ENCODE measurements around the gene RAMP1.

GRCh38 chr2:237883951-237884446, 24.6 kb downstream of the RAMP1 start:
- TF ChIP-seq, protein P1, sequence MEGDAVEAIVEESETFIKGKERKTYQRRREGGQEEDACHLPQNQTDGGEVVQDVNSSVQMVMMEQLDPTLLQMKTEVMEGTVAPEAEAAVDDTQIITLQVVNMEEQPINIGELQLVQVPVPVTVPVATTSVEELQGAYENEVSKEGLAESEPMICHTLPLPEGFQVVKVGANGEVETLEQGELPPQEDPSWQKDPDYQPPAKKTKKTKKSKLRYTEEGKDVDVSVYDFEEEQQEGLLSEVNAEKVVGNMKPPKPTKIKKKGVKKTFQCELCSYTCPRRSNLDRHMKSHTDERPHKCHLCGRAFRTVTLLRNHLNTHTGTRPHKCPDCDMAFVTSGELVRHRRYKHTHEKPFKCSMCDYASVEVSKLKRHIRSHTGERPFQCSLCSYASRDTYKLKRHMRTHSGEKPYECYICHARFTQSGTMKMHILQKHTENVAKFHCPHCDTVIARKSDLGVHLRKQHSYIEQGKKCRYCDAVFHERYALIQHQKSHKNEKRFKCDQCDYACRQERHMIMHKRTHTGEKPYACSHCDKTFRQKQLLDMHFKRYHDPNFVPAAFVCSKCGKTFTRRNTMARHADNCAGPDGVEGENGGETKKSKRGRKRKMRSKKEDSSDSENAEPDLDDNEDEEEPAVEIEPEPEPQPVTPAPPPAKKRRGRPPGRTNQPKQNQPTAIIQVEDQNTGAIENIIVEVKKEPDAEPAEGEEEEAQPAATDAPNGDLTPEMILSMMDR (IDR thresholded peaks at IDR 0.05): no peak
- TF ChIP-seq POLR2A (IDR thresholded peaks at IDR 0.05): no peak
